ENCODE measurements around the gene HAL.

The HAL gene

DNA sequence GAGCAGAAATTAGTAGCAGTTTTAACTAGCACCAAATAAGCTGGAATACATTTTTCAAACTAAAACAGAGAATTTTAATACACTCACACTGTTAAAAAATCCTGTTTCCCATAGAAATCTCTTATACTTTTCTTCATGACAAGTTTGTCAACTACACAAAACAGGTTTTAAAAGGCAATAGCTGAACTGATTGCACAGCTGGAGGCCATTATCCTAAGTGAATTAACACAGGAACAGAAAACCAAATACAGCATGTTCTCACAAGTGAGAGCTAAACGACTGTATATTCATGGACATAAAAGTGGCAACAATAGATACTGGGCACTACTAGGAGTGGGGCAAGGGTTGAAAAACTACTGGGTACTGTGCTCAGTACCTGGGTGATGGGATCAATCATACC, 11.6 kb upstream of the HAL start:
- no peak for DNase-seq (ENCODE audit: low read depth, low spot score)

DNA sequence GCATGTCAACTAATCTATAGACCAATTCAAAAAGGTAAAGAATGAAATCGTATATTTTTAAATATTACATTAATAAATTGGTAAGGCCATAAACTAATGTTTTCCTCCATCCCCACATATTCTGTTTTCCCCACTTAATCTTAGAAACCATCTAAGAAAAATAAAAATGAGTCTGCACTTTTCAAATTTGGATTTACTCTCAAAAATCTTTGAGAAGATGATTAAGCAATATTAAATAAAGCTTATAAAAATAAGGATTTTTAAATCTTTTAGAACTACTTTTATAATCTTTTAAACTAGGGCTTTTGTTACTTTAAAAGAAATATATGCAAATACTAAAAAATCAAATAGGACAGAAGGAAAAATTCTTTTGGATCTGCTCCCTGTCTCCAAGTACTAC, 10.6 kb upstream of the HAL start:
- DNase-seq (ENCODE audit: low read depth, low spot score), result no peak

DNA sequence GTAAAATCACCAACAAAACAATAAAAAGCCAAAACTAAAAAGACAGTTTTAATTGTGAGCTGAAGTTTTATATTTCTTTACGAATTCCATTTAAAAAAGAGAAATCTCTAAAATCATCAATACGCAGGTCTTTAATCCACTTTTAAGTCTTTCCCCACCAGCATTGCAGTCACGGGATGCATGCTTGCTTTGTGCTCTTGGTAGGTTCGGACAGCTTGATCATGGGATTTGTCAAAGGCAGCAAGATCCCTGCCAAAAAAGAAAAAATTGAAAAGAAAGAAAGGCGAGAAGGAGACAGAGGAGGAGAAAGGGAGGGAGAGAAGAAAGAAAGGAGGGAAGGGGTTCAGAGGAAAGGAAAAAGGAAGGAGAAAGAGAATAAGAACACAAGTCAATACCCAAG, 4.7 kb upstream of the HAL start:
- DNase-seq (ENCODE audit: low read depth, low spot score), result no peak

DNA sequence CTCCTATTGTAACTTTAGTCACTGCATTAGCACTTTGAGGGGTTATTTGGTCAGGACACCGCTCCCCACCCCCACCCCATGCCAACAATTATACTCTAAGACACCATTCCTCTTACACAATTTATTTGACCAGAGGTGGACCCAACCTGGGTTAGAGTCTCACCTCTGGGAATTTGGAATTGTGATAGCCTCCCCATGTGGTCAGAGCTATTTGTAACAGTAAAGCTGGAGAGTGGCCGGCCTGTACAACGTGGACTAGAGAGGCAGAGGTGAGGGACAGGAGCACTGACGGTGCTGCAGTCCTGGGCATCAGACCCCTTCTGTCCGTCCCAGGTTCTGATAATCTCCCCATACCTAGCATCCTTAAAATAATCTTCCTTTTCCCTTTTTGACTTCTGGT, 3.3 kb upstream of the HAL start:
- no peak for DNase-seq (ENCODE audit: low read depth, low spot score)

DNA sequence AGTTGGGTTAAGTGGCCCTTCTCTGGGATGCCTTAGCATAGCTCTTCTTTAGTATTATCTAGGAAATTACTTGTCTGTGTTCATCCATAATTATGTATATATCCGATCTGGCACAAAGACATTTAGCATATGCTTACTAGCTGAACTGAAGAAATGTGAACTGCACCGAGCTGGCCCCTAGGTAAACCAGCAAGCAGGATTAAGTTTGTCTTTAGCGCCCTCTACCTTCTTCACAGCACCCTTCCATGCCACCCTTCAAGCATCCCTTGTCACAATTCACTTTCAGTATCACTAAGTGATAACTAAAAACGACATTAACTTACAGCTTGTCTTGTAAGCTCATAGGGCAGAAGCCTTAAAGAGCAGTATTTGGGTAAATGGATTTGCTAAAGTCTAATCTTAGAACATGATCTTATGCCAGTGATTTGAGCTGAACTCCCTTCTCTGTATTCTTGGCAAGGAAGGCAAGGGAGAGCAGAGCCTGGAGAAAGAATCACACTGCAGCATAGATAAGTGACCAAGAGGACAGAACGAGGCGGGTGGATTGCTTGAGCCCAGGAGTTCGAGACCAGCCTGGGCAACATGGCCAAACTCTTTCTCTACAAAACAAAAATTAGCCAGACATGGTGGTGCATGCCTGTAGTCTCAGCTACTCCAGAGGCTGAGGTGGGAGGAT, 2.6 kb upstream of the HAL start:
- peak; percentile 61 for DNase-seq (ENCODE audit: low read depth, low spot score)

DNA sequence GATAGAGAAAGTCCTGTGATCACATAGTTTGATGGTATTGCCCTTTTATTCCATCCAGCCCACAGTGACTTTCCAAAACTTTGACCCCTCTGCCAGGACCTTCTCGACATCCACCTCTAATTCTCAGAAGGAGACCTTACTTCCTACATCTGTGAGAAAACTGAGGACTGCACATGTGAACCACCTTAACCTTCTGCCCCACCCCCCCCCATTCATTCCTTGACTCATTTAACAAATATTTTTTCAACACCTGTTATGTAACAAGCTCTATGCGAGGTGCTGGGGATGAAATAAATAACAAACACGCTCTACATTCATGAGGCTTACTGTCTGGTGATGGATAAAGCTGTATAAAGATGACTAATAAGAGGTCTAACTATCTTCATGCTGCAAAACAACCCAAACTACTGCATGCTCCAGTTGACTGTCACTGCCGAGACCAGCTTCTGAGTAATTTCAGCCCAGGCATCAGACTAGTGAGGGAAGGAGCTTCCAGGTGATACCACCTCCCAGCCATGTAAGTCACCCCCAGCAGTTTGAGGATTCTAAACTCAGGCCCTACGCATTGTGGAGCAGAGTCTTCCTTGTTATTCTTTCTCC, 1.9 kb upstream of the HAL start:
- DNase-seq (ENCODE audit: low read depth, low spot score), result no peak

DNA sequence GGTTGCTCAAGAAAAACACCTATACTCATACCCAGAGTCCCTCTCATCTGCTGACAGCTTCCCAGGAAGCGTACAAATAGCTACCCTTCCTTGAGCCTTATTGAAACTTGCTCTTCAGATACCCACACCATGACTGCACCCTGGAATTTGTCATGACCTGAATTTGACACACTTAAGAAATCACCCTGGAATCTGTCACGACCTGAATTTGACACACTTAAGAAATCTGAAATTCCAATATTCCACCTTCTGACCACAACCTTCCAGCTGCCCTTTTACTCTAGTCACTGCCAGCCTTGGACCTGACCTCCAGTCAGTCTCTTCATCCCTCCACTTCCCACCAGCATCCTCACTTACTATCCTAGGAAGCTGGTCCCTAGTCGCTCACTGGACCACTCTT, 1.1 kb upstream of the HAL start:
- DNase-seq (ENCODE audit: low read depth, low spot score), result no peak

DNA sequence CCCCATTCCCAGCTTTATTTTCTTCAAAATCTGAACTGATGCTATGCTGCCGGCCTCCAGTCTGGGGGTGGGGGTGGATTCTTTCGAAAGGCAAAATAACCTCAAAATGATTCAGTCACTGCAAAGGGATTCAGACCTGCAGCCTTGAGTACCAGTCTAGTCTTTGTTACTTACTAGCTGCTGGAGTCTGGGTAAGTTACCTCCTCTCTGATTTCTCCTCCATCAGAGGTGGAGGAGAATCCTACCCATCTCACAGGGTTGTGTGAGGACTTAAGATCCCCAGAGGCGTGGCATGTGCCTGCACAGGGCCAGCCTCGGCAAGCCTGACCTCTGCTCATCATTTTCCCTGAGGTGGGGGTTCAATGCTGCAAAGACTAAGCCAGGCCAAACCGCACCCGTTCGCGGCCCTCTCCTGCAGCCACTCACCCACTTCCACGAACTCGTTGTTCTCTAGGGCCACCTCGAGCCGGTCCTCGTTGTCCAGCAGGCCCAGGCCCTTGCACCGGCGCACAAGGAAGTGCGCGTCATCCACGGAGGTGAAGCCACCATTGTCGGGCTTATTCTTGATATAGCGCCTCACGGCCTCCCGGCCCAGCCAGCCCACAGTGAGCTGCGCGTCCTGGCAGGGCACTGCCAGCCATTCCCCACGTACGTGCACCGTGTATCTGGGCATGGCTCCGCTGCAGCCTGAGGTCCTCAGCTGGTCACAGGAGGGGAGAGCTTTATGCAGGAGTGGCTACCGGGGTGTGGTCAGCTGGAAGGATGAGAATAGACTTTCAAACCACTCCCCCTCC, 709 bp downstream of the HAL start:
- no peak for DNase-seq (ENCODE audit: low read depth, low spot score)

DNA sequence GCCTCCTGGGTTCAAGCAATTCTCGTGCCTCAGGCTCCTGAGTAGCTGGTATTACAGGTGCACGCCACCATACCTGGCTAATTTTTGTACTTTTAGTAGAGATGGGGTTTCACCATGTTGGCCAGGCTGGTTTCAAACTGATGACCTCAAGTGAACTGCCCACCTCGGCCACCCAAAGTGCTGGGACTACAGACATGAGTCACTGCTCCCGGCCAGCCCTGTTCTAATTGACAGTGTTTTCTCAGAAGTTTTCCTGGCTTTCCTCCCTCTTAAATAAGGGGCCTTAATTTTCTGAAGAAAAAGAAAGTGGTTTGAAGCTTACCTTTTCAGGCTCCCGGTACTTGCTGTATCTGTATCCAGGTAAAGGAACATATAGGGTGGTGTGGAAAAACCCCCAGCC, 1.7 kb downstream of the HAL start:
- no peak for DNase-seq (ENCODE audit: low read depth, low spot score)

DNA sequence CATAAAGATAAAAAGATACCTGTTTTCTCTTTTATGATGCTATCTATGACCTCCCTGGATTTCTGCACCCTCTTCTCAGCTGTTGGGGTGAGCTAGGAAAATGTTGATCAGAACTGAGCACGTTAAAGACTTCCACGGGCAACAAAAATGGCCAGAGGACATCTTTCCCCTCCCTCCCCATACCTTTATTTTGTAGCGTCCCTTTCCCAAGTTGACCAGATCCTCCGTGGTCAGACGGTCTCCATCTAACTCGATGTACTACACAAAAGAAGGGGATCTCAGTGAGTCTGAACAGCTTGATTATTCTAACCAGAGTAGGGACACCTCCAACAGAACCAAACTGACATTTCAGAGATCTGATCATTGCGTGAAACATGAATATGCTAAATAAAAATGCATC, 2.2 kb downstream of the HAL start:
- no peak for DNase-seq (ENCODE audit: low read depth, low spot score)

DNA sequence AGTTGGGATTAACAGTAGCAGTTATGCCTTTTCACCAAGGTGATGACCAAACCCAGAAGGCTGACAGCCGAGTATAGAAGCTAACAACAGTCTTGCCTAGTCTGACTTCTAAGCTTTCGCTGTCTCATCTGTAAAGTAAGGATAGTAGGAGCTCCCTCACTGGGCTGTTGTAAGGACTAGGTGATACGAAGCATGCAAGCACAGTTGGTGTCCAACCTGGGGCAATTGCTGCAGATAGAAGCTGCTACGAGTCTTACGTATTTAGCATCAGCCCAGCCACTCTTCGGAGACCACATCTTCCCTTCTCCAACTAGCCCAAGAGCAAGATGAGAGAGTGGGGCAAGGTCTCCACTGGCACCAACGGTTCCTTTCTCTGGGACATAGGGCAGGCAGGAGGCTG, 6.0 kb downstream of the HAL start:
- DNase-seq (ENCODE audit: low read depth, low spot score), result no peak

DNA sequence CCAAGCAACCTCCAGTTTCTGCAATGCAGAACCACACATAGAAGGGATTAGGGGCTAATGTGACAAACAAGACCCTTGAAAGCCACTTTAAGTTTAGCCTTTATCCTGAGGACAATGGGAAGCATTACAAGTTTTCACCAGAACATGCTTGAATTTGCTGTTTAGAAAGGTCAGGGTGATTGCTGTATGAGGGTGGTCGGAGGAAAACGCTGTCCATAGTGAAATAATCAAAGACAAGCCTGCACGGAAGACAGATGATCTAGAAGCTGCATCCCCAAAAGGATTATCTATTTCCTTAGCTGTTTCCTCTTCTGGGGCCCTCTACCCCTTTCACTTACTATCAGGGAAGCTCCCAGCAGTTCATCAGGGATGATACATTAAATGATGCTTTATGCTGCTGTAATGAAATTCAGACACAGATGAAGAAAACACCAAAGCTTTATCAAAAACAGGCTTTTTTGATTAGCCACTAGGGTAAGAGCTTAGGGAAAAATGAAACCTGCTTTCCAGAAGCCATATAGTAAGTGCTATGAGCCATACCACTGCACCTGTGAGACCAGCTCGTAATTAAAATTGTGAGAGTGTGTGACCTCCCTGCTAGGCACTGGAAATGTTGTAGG, 6.5 kb downstream of the HAL start:
- no peak for DNase-seq (ENCODE audit: low read depth, low spot score)

DNA sequence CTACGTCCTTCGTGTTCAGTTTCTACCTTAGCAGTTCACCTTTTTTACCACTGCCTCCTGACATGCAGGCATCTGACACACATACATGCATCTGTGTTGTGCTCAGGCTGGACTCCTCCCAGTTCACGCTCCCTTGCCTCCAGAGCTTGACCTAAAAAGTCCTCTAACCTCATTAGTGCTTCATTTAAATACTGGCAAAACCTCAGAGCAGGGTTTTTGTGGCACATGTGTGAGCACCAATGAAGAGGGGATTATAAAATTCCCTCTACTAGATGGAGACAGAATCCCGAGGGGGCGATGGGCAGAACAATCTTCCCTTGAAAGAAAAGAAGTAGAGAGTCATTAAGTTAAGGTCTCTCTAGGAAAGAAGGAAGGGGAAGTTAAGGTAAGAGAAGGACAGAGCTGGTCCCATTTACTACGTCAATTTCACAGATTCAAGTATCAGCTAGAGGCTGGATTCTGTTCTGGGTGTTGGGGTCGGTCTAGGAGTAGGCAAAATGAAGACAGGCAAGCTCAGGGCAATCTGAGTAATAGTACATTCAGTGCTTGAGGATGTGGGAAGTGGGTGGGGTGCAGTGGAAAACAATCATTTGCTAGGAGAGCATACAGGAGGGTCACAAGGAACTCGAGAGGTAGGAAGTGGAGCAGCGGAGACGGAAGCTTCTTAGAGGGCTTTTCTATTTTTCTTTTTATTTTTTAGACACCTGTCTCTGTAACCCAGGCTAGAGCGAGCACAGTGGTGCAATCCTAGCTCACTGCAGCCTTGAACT, 7.5 kb downstream of the HAL start:
- no peak for DNase-seq (ENCODE audit: low read depth, low spot score)

DNA sequence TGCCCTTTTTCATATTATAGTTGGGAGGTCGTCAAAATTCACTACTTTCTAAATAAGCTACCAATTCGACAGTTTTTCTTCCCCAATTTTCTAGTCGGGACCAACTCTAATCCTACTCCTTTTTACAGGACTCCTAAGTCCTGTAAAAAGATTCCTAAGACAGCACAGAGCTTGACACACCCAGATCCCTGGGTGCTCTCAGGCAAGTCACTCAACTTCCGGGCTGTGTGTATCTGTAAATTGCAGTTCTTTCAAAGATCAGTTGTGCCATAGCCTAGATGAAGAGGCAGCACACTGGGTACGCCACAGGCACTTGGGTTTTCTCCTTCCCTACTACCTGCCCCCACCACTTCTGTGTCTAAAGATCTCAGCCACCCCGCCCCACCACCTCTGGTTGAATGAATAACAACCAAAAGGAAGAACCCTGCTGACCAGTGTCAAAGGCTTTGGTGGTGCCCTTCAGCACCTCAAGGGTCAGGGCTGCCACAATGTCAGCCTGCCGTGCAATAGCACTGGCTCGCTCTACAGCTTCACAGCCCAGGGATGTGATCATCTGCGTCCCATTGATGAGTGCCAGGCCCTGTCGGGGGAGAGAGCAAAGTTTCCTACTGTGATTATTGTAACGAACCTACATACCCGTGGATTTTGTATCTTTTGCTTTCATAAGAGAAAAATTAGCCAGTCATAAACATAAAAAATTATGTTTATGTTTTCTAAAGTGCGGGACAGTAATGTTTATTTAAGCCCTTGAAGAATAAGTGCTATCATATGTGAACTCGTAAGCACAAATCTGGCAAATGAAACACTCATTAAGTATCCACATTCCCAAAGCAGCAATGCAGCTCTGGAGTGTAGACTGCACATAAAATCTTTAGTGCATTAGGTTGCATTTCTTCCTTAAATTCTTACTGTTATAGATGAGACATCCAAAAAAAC, 9.2 kb downstream of the HAL start:
- DNase-seq (ENCODE audit: low read depth, low spot score), result peak; percentile 36

DNA sequence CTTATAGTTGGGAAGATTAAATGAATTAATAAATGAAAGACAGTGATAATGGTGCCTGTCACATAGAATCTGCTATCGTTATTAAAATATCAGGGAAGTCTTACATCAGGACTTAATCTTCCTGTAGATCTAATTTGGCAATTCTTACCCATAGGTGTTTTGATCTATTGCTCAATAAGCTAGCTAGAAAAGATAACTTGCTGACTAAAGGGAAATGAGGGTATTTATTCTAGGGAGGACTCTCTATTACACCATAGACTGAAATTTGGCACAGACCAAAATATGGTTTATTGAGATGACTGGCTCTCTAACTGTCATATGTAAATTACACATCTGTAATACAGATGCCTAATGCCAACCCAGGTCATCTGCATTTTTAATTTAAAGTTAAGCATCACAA, 11.5 kb downstream of the HAL start:
- DNase-seq (ENCODE audit: low read depth, low spot score), result no peak

DNA sequence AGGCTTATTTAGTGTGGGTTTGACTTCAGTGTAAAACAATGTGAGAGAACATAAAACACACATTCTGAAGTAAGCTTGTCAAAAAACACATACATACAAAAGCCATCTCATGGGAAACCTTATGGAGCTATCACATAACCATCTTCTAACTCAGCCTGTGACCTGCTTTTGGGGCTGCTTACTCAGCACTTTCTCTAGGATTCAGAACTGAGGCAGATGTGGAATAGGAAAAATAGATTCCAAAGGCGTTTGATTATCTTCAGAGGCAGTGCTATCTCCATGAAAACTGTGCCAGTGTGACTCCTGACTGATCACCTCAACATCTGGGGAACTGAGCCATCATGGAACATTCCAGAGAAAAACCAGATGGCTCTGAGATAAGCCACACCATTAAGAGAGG, 13.5 kb downstream of the HAL start:
- DNase-seq (ENCODE audit: low read depth, low spot score), result no peak

DNA sequence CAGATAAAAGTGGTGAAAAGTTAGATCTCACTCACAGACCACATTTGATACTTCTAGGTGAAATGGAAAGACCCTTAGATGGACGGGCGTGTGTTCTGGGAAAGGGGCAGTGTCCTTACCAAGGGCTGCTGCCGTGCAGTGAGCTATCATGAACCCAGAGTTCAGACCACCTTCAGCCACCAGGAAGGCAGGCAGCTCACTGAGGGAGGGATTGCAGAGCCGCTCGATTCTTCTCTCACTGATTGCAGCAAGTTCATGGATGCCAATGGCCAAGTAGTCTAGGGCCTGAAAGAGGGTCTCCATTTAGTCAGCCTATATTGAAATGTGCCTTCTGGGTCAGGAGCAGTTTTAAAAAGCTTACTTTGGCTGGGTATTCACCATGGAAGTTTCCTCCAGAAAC, 15.7 kb downstream of the HAL start:
- no peak for DNase-seq (ENCODE audit: low read depth, low spot score)

DNA sequence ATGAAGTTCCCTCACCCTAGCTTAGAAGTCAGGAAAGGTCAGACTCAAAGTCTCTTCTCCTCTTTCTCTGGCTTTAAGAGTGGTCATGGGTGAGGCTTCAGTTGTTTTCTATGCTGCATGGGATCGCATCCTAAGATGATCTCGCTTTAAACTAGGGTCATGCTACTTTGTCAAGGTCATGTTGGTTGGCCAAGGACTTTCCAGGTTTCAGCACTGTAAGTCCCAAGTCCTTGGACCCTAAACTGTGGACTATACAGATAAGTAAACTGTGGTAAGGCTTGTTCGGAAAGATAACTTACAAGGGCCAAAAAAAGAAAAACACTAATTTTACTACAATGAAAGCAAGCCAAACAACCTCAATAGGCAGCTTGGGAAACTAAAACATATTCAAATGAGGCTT, 17.4 kb downstream of the HAL start:
- no peak for DNase-seq (ENCODE audit: low read depth, low spot score)

DNA sequence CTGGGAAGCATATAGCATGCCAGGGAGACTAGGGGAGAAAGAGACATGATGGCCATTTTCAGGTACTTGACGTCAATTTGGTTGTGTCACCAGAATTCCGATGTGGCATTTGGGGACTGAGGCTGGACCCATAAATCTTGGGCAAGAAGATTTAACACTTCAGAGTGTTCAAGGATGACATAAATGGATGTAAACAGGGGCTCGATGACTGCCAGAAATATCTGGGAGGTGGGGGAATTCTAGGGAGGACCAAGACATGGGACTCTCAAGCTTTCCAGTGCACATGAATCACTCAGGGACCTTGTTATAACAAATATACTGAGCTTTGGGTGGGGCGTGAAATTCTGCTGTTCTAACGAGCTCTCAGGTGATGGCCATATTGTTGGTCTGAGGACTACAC, 17.8 kb downstream of the HAL start:
- DNase-seq (ENCODE audit: low read depth, low spot score), result no peak

DNA sequence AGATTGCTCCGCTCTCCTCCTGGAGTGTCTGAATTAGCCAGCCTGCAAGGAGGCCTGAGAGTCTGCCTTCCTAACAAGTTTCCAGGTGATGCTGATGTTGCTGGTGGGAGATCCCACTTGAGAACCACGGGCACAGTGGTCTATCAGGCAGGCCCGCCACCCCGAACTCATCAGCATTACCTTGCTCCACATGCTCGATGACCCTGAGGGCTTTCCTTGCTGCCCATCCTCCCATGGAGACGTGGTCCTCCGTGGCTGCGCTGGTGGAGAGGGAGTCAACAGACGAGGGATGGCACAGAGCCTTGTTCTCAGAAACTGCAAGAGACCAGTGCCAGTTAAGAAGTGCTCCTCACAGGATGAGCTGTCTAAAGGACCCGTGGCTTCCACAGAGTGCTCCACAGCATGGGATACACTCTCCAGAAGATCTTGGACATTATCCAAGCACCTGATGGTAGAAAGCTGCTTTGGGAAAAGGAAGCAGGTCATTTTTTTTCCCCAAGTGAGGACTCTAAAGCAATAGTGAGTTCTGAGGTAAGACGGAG, 18.3 kb downstream of the HAL start:
- no peak for DNase-seq (ENCODE audit: low read depth, low spot score)

DNA sequence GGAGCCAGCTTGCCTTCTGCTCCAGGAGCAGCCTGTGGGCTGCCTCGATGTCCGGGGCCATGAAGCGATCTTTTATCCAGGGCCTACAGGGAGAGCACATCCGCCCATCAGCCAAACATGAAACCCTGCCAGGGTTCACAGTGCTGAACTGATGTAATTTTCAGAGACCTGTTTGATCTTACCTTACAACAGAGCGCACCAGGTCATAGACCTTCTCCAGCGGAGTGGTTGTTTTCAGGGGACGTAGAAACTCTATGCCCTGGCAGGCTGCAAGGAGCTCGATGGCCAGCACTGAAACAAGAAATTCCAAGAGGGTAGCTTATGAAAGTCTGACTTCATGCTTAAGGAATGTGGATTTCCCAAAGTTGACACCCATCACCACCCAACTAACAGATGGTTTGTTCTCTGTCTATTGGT, 19.7 kb downstream of the HAL start:
- no peak for DNase-seq (ENCODE audit: low read depth, low spot score)

Measured in ELF-1 (cell line).